A673 (cell line): ENCODE results near the gene LHPP. TPM values are rescaled to one million over a fixed set of nuclear protein-coding genes. Genes with fewer than 3 reads are reported as not detected.

Experiments used
- BruUV-seq: library from RNA; stranded (reverse); fragments of 400-500 nt; replicated peaks from 2 replicates; lab custom pipeline; 2021; lab: Mats Ljungman, UMichigan
- CTCF ChIA-PET: fragments of 300-600 bp; sonication (Branson Sonifier 250); formaldehyde crosslinking; loops from one replicate; lab custom pipeline; 2022; ENCODE audit warnings: antibody characterized with exemption; lab: Charles Lee
- POLR2A ChIA-PET: fragments of 300-600 bp; sonication (Branson Sonifier 250); formaldehyde crosslinking; loops from one replicate; lab custom pipeline; 2022; ENCODE audit warnings: antibody characterized with exemption; ENCODE audit not compliant: low non-redundant PET; lab: Charles Lee
- DNase-seq: peaks from one replicate; pipeline ENCODE4 v3.0.0-alpha.2; 2015; ENCODE audit warnings: low spot score
- H3K27ac ChIP-seq: fragments of 200-600 bp; sonication (generic); 2 replicates; pipeline ENCODE4 v1.5.1; 2016; ENCODE audit warnings: mixed run types, low read depth, mild to moderate bottlenecking, mixed read lengths, antibody characterized with exemption, low read length; ENCODE audit not compliant: poor library complexity, severe bottlenecking
- H3K27me3 ChIP-seq: fragments of 200-600 bp; sonication (generic); replicated peaks from 2 replicates; pipeline ENCODE4 v1.6.1; 2017; ENCODE audit warnings: mixed run types, low read depth, mild to moderate bottlenecking, mixed read lengths, antibody characterized with exemption, low read length; ENCODE audit not compliant: insufficient read depth, poor library complexity
- H3K36me3 ChIP-seq: fragments of 200-600 bp; sonication (generic); 2 replicates; pipeline ENCODE4 v1.6.1; 2016; ENCODE audit warnings: mixed run types, mild to moderate bottlenecking, mixed read lengths, antibody characterized with exemption, low read length; ENCODE audit not compliant: insufficient read depth, poor library complexity, severe bottlenecking
- H3K4me1 ChIP-seq: fragments of 200-600 bp; sonication (generic); 2 replicates; pipeline ENCODE4 v1.6.1; 2017; ENCODE audit warnings: mixed run types, mild to moderate bottlenecking, mixed read lengths, antibody characterized with exemption, low read length; ENCODE audit not compliant: insufficient read depth, poor library complexity, severe bottlenecking
- H3K4me3 ChIP-seq: fragments of 200-600 bp; sonication (generic); 2 replicates; pipeline ENCODE4 v1.5.1; 2016; ENCODE audit warnings: low read depth, mixed run types, mild to moderate bottlenecking, mixed read lengths, low read length; ENCODE audit not compliant: poor library complexity, severe bottlenecking
- H3K9me3 ChIP-seq: fragments of 200-600 bp; sonication (generic); 2 replicates; pipeline ENCODE4 v1.6.1; 2016; ENCODE audit warnings: mixed run types, low read depth, mild to moderate bottlenecking, mixed read lengths, antibody characterized with exemption, low read length; ENCODE audit not compliant: poor library complexity, severe bottlenecking
- EZH2 ChIP-seq: fragments of 200-600 bp; sonication (generic); IDR thresholded peaks from 2 replicates; pipeline ENCODE4 v1.6.1; 2017; ENCODE audit warnings: borderline replicate concordance, low read depth, mild to moderate bottlenecking, mixed read lengths, antibody characterized with exemption, low read length; ENCODE audit not compliant: poor library complexity, severe bottlenecking
- intact Hi-C: fragments of 100-400 bp; cut with micrococcal nuclease; formaldehyde crosslinking; loops from one replicate; pipeline ENCODE4 v1.10.0; 2022; ENCODE audit not compliant: unreplicated experiment
- total RNA-seq: library from RNA; stranded (reverse); gene quantifications from 2 replicates; pipeline ENCODE4 v1.2.3, GENCODE V29; 2021
- TF ChIP-seq, protein P1 (sequence below): fragments of 300-800, 200-600 bp; sonication (generic); conservative IDR thresholded peaks from 2 replicates; pipeline ENCODE4 v1.5.1; 2017; ENCODE audit warnings: low read depth, mild to moderate bottlenecking, antibody characterized with exemption, low read length, moderate library complexity, mixed read lengths

Gene LHPP
- total RNA-seq, 1 experiment from 2014 or later, result 2.3 TPM

DNA sequence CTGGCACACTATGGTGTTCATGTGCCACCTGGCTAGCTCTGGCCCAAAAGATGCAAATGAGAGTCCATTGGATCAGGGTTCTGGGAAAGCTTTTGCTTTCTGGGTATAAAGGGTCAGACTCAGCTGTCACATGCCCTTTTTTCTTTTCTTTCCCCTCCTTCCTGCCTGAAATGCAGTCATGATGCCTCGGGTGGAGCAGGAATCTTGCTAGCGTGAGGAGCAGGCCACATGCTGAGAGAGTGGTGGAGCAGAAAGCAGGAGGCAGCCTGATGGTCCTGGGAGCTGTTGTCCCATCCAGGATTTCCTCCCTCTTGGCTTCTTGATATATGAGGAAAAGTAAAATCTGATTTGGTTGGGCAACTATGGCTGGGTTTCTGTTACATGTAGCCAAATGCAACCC is 2.7 kb upstream of the LHPP start:
- no peak for DNase-seq
- peaks cover 26% of the 10 kb centered on the region for H3K27me3 ChIP-seq
- H3K27ac ChIP-seq, result no peak overlapping the region
- no peaks in the 10 kb centered on the region for H3K36me3 ChIP-seq
- TF ChIP-seq EZH2, result no peak
- TF ChIP-seq, protein P1, sequence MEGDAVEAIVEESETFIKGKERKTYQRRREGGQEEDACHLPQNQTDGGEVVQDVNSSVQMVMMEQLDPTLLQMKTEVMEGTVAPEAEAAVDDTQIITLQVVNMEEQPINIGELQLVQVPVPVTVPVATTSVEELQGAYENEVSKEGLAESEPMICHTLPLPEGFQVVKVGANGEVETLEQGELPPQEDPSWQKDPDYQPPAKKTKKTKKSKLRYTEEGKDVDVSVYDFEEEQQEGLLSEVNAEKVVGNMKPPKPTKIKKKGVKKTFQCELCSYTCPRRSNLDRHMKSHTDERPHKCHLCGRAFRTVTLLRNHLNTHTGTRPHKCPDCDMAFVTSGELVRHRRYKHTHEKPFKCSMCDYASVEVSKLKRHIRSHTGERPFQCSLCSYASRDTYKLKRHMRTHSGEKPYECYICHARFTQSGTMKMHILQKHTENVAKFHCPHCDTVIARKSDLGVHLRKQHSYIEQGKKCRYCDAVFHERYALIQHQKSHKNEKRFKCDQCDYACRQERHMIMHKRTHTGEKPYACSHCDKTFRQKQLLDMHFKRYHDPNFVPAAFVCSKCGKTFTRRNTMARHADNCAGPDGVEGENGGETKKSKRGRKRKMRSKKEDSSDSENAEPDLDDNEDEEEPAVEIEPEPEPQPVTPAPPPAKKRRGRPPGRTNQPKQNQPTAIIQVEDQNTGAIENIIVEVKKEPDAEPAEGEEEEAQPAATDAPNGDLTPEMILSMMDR, result no peak
- ChIA-PET POLR2A (no interaction called here), CTCF (no interaction called here)
- no peak overlapping the region for H3K4me3 ChIP-seq
- H3K9me3 ChIP-seq, result no peaks in the 10 kb centered on the region
- no TSS peak for BruUV-seq
- intact Hi-C loops, result no loop called here
- H3K4me1 ChIP-seq, result no peaks in the 10 kb centered on the region

DNA sequence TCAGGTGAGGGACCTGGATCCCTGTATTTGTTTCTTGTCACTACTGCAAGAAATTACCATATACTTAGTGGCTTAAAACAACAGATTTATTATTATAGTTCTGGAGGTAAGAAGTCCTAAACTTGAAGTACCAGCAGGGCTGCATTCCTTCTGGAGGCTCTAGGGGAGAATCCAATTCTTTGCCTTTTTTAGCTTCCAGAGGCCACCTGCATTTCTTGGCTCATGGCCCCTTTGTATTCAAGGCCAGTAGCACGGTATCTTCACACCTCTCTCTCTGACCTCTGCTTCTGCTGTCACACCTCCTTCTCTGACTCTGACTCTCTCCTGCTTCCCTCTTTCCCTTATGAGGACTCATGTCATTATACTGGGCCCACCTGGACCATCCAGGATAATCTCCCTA is 2.2 kb upstream of the LHPP start:
- no TSS peak for BruUV-seq
- TF ChIP-seq, protein P1, result no peak
- no peak for TF ChIP-seq EZH2
- no peak for DNase-seq
- Histone ChIP-seq H3K4me3 (no peak overlapping the region), H3K27ac (no peak overlapping the region), H3K27me3 (peaks cover 21% of the 10 kb centered on the region), H3K9me3 (no peaks in the 10 kb centered on the region), H3K36me3 (no peaks in the 10 kb centered on the region), H3K4me1 (no peaks in the 10 kb centered on the region)
- intact Hi-C loops, result no loop called here
- ChIA-PET CTCF (no interaction called here), POLR2A (no interaction called here)

DNA sequence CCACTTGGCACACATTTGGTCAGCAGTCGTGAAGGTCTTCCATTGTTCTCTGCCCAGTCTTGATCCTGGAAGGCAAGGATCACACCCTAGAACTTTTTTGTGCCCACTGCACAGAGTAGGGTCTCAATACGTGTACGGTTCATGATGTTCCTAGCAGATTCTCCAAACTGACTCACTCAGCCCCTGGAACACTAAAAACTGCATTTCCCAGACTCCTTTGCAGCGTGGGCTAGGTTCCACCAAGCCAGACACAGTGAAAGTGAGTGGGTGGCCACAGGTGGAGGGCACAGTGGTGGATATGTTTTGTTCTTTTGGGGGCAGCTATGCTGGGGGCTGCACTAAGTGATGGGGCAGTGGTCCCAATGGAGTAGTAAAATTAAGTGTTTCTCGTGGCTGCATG is 1.5 kb upstream of the LHPP start:
- Histone ChIP-seq H3K4me3 (no peak overlapping the region), H3K27me3 (peaks cover 15% of the 10 kb centered on the region), H3K27ac (no peak overlapping the region), H3K9me3 (no peaks in the 10 kb centered on the region), H3K36me3 (no peaks in the 10 kb centered on the region), H3K4me1 (no peaks in the 10 kb centered on the region)
- BruUV-seq, result no TSS peak
- no peak for DNase-seq
- POLR2A ChIA-PET, result no interaction called here
- CTCF ChIA-PET, result no interaction called here
- intact Hi-C loops, result no loop called here
- TF ChIP-seq, protein P1, result no peak
- no peak for TF ChIP-seq EZH2
